ENCODE measurements around the gene ALOX12B.

ALOX12B gene

DNA sequence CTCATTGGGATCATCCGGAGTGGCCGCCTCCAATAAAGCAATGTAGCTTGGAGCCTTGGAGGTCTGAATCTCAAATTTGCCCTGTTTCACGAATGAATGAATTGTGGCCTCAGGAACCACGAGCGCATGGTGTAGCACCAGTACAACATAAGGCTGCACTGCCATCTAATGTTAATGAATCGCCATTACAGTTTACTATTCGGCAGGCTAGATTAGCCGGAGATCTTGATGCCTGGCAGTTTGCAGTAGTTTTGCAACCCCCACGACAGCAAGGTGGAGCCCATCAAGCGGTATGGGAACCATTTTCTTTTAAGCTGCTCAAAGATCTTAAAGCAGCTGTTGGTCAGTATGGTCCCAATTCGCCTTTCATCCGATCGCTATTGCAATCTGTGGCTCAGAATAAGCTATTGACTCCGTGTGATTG lies 29.8 kb downstream of the ALOX12B start:
- Histone ChIP-seq H3K4me2 (no peak overlapping the region), H3K27ac (no peak overlapping the region), H3K79me2 (ENCODE audit: insufficient read depth, low read depth) (no peaks in the 10 kb centered on the region), H4K20me1 (ENCODE audit: insufficient read depth) (no peaks in the 10 kb centered on the region), H3K4me3 (IDR thresholded peaks at IDR 0.05; ENCODE audit: insufficient read depth, low read depth, low read length) (no peak overlapping the region), H3K36me3 (ENCODE audit: insufficient read depth) (no peaks in the 10 kb centered on the region), H3K27me3 (ENCODE audit: insufficient read depth, low read depth) (peaks cover 5% of the 10 kb centered on the region; the same call in 1 of the 2 replicates), H2AFZ (ENCODE audit: low read depth) (peak overlapping the region; percentile 49), H3K4me1 (ENCODE audit: low read depth, poor library complexity, severe bottlenecking) (no peaks in the 10 kb centered on the region), H3K9ac (no peak overlapping the region)
- TF ChIP-seq CTCF (conservative IDR thresholded peaks at IDR 0.05; ENCODE audit: low read depth, low read length): peak; percentile 43

DNA sequence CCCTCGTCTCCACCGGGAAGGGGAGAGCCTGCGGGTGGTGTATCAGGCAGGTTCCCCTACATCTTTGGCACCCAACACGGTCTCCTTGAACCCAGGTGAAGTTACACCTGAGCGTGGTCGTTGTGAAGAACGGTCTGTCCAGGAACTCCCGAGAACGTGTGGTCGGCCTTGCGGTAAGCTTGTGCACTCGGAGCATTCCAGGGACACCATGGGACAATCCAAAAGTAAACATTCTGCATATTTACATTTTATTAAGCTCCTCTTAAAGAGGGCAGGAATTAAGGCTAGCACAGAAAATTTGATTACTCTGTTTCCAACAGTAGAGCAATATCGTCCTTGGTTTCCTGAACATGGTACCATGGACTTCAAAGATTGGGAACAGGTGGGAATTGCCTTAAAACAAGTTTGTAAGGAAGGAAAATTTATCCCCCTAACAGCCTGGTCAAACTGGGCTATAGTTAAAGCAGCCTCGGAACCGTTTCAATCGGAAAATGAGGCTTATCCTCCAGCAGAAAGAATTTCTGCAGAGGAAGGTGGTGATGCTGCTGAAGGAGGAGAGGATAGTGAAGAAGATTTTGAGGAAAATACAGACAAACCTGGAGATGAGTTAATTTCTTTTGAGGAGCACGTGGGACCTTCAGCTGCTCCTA lies 30.4 kb downstream of the ALOX12B start:
- Histone ChIP-seq H3K27me3 (ENCODE audit: insufficient read depth, low read depth) (peaks cover 2% of the 10 kb centered on the region; the same call in 1 of the 2 replicates), H2AFZ (ENCODE audit: low read depth) (no peak overlapping the region), H3K4me3 (IDR thresholded peaks at IDR 0.05; ENCODE audit: insufficient read depth, low read depth, low read length) (no peak overlapping the region), H3K4me1 (ENCODE audit: low read depth, poor library complexity, severe bottlenecking) (no peaks in the 10 kb centered on the region), H3K36me3 (ENCODE audit: insufficient read depth) (no peaks in the 10 kb centered on the region), H3K27ac (no peak overlapping the region), H4K20me1 (ENCODE audit: insufficient read depth) (no peaks in the 10 kb centered on the region), H3K4me2 (no peak overlapping the region), H3K79me2 (ENCODE audit: insufficient read depth, low read depth) (no peaks in the 10 kb centered on the region), H3K9ac (no peak overlapping the region)
- TF ChIP-seq CTCF (conservative IDR thresholded peaks at IDR 0.05; ENCODE audit: low read depth, low read length): no peak

- no peak overlapping the region for H3K27ac ChIP-seq
- H3K4me2 ChIP-seq: no peak overlapping the region
- H3K4me3 ChIP-seq (IDR thresholded peaks at IDR 0.05; ENCODE audit: insufficient read depth, low read depth, low read length): no peak overlapping the region
Measured at GRCh38 chr17:8056232-8056975, 31.1 kb downstream of the ALOX12B start.

GRCh38 chr17:8055851-8056231 lies 31.7 kb downstream of the ALOX12B start:
- no peak overlapping the region for H3K4me3 ChIP-seq (IDR thresholded peaks at IDR 0.05; ENCODE audit: insufficient read depth, low read depth, low read length)
- H3K4me1 ChIP-seq (ENCODE audit: low read depth, poor library complexity, severe bottlenecking): no peaks in the 10 kb centered on the region
- H3K4me2 ChIP-seq: no peak overlapping the region
- H3K27ac ChIP-seq: no peak overlapping the region
- no peak for TF ChIP-seq CTCF (conservative IDR thresholded peaks at IDR 0.05; ENCODE audit: low read depth, low read length)
- H3K79me2 ChIP-seq (ENCODE audit: insufficient read depth, low read depth): no peaks in the 10 kb centered on the region
- peaks cover 2% of the 10 kb centered on the region; the same call in 1 of the 2 replicates for H3K27me3 ChIP-seq (ENCODE audit: insufficient read depth, low read depth)
- no peaks in the 10 kb centered on the region for H4K20me1 ChIP-seq (ENCODE audit: insufficient read depth)
- H2AFZ ChIP-seq (ENCODE audit: low read depth): no peak overlapping the region
- H3K9ac ChIP-seq: no peak overlapping the region
- H3K36me3 ChIP-seq (ENCODE audit: insufficient read depth): no peaks in the 10 kb centered on the region

More at GRCh38 chr17:8056232-8056975, 31.1 kb downstream of the ALOX12B start:
- Histone ChIP-seq H3K27me3 (ENCODE audit: insufficient read depth, low read depth) (peaks cover 2% of the 10 kb centered on the region; the same call in 1 of the 2 replicates), H3K79me2 (ENCODE audit: insufficient read depth, low read depth) (no peaks in the 10 kb centered on the region), H4K20me1 (ENCODE audit: insufficient read depth) (no peaks in the 10 kb centered on the region), H3K36me3 (ENCODE audit: insufficient read depth) (no peaks in the 10 kb centered on the region), H2AFZ (ENCODE audit: low read depth) (no peak overlapping the region), H3K9ac (no peak overlapping the region), H3K4me1 (ENCODE audit: low read depth, poor library complexity, severe bottlenecking) (no peaks in the 10 kb centered on the region)
- no peak for TF ChIP-seq CTCF (conservative IDR thresholded peaks at IDR 0.05; ENCODE audit: low read depth, low read length)

Data from KMS-11 (cell line).